ENCODE results near the gene CEP83.

Gene CEP83

GRCh38 chr12:94289461-94290312 lies 170.0 kb downstream of the CEP83 start:
- no peak for TF ChIP-seq CTCF (IDR thresholded peaks at IDR 0.05)

- TF ChIP-seq CTCF (IDR thresholded peaks at IDR 0.05), result no peak
Observed at GRCh38 chr12:94287245-94287628, 172.4 kb downstream of the CEP83 start.

GRCh38 chr12:94286583-94287244 lies 173.0 kb downstream of the CEP83 start:
- no peak for TF ChIP-seq CTCF (IDR thresholded peaks at IDR 0.05)

- TF ChIP-seq CTCF (IDR thresholded peaks at IDR 0.05), result no peak
Observed at GRCh38 chr12:94285943-94286582, 173.6 kb downstream of the CEP83 start.

GRCh38 chr12:94284859-94285258 lies 174.8 kb downstream of the CEP83 start:
- no peak for TF ChIP-seq CTCF (IDR thresholded peaks at IDR 0.05)

- no peak for TF ChIP-seq CTCF (IDR thresholded peaks at IDR 0.05)
Observed at GRCh38 chr12:94284046-94284445, 175.6 kb downstream of the CEP83 start.

GRCh38 chr12:94282675-94283074 lies 177.0 kb downstream of the CEP83 start:
- no peak for TF ChIP-seq CTCF (IDR thresholded peaks at IDR 0.05)

Measured in LNCAP (cell line).